ENCODE results near the gene RNU7-1. TPM values are rescaled to one million over a fixed set of nuclear protein-coding genes. Genes with fewer than 3 reads are reported as not detected.
A peak's percentile ranks its signal among the peaks of the same experiment; 100 is the strongest.

RNU7-1 gene
- total RNA-seq, 2 experiments from 2014 or later, result not detected

- peaks cover 38% of the 10 kb centered on the region for H3K4me1 Mint-ChIP-seq
- H3K36me3 Mint-ChIP-seq, result peaks cover 17% of the 10 kb centered on the region
- H3K4me3 Mint-ChIP-seq, result no peak overlapping the region
- ATAC-seq (ENCODE audit: low read depth), result no peak
- no peak for DNase-seq
- POLR2A ChIA-PET, result interaction anchor here (0.6 to 6.7 kb wide), 6 partner anchors 13 to 57 kb away, joined by 3 to 64 read pairs (median 8); partner anchors contain the start of genes C12orf57, RNU7-1 and TPI1
- H3K9me3 Mint-ChIP-seq, result no peaks in the 10 kb centered on the region
- H3K27me3 Mint-ChIP-seq, result no peaks in the 10 kb centered on the region
- H3K27ac Mint-ChIP-seq, result no peak overlapping the region
Observed at GRCh38 chr12:6923851-6924250, 19.8 kb upstream of the RNU7-1 start.

- DNase-seq (no peak), ATAC-seq (ENCODE audit: low read depth) (no peak)
- Mint-ChIP-seq H3K4me3 (no peak overlapping the region), H3K36me3 (peaks cover 5% of the 10 kb centered on the region), H3K4me1 (peaks cover 40% of the 10 kb centered on the region), H3K9me3 (no peaks in the 10 kb centered on the region), H3K27ac (peak overlapping the region; percentile 38), H3K27me3 (no peaks in the 10 kb centered on the region)
- POLR2A ChIA-PET, result interaction anchor here (1.3 to 6.7 kb wide), 7 partner anchors 11 to 183 kb away, joined by 3 to 64 read pairs (median 6); partner anchors contain the start of genes C12orf57, ENO2, RNU7-1 and TPI1
Observed at GRCh38 chr12:6925239-6925539, 18.4 kb upstream of the RNU7-1 start.

- POLR2A ChIA-PET, result interaction anchor here (0.7 to 6.7 kb wide), 8 partner anchors 12 to 183 kb away, joined by 3 to 64 read pairs (median 6); partner anchors contain the start of genes C12orf57, ENO2, RNU7-1 and TPI1
- Mint-ChIP-seq H3K9me3 (no peaks in the 10 kb centered on the region), H3K27ac (no peak overlapping the region), H3K36me3 (peaks cover 5% of the 10 kb centered on the region), H3K4me1 (peaks cover 42% of the 10 kb centered on the region), H3K27me3 (no peaks in the 10 kb centered on the region), H3K4me3 (no peak overlapping the region)
- ATAC-seq (ENCODE audit: low read depth) (no peak), DNase-seq (no peak)
Observed at GRCh38 chr12:6925540-6926279, 17.9 kb upstream of the RNU7-1 start.

GRCh38 chr12:6927379-6928021 lies 16.1 kb upstream of the RNU7-1 start, which contains the start of gene ATN1:
Gene ATN1, plus strand, starts transcription at chr12:6927959. Its CDS starts 6,043 bp downstream, at chr12:6934002.
- no peaks in the 10 kb centered on the region for H3K9me3 Mint-ChIP-seq

GRCh38 chr12:6928022-6928702 lies 15.5 kb upstream of the RNU7-1 start:
- ATAC-seq (ENCODE audit: low read depth) (no peak), DNase-seq (no peak)
- no peaks in the 10 kb centered on the region for H3K9me3 Mint-ChIP-seq
- H3K4me3 Mint-ChIP-seq, result peak overlapping the region; percentile 82
- H3K27ac Mint-ChIP-seq, result peak overlapping the region; percentile 80
- POLR2A ChIA-PET, result interaction anchor here (1.2 to 6.7 kb wide), 4 partner anchors 9 to 55 kb away, joined by 5 to 64 read pairs (median 12); partner anchors contain the start of genes C12orf57, RNU7-1 and SPSB2
- no peaks in the 10 kb centered on the region for H3K36me3 Mint-ChIP-seq
- H3K4me1 Mint-ChIP-seq, result peaks cover 48% of the 10 kb centered on the region
- H3K27me3 Mint-ChIP-seq, result no peaks in the 10 kb centered on the region

More at GRCh38 chr12:6927379-6928021, 16.1 kb upstream of the RNU7-1 start, which contains the start of gene ATN1:
- POLR2A ChIA-PET, result interaction anchor here (1.0 to 6.7 kb wide), 6 partner anchors 10 to 37 kb away, joined by 3 to 64 read pairs (median 10); partner anchors contain the start of genes C12orf57 and RNU7-1
- H3K4me1 Mint-ChIP-seq, result peaks cover 47% of the 10 kb centered on the region
- DNase-seq, result peak; percentile 68
- peaks cover 5% of the 10 kb centered on the region for H3K36me3 Mint-ChIP-seq
- no peaks in the 10 kb centered on the region for H3K27me3 Mint-ChIP-seq
- H3K4me3 Mint-ChIP-seq, result peak within 1 kb of the TSS; percentile 82
- H3K27ac Mint-ChIP-seq, result peak within 1 kb of the TSS; percentile 80
- ATAC-seq (ENCODE audit: low read depth), result peak; percentile 23

- peak overlapping the region; percentile 80 for H3K27ac Mint-ChIP-seq
- H3K27me3 Mint-ChIP-seq, result no peaks in the 10 kb centered on the region
- ATAC-seq (ENCODE audit: low read depth), result no peak
- peaks cover 3% of the 10 kb centered on the region for H3K36me3 Mint-ChIP-seq
- POLR2A ChIA-PET, result interaction anchor here (0.8 to 6.7 kb wide), 6 partner anchors 8 to 61 kb away, joined by 3 to 64 read pairs (median 6); partner anchors contain the start of genes C12orf57, RNU7-1 and SPSB2
- DNase-seq, result no peak
- peak overlapping the region; percentile 82 for H3K4me3 Mint-ChIP-seq
- H3K4me1 Mint-ChIP-seq, result peaks cover 54% of the 10 kb centered on the region
- no peaks in the 10 kb centered on the region for H3K9me3 Mint-ChIP-seq
Observed at GRCh38 chr12:6928703-6929407, 14.8 kb upstream of the RNU7-1 start.

GRCh38 chr12:6929466-6930452 lies 13.9 kb upstream of the RNU7-1 start:
- Mint-ChIP-seq H3K9me3 (no peaks in the 10 kb centered on the region), H3K4me1 (peaks cover 52% of the 10 kb centered on the region), H3K27ac (peak overlapping the region; percentile 72), H3K27me3 (no peaks in the 10 kb centered on the region), H3K4me3 (peak overlapping the region; percentile 82), H3K36me3 (peaks cover 6% of the 10 kb centered on the region)
- DNase-seq (no peak), ATAC-seq (ENCODE audit: low read depth) (no peak)
- POLR2A ChIA-PET, result interaction anchor here (0.6 to 6.7 kb wide), 6 partner anchors 7 to 62 kb away, joined by 3 to 64 read pairs (median 6); partner anchors contain the start of genes C12orf57 and RNU7-1

- DNase-seq (no peak), ATAC-seq (ENCODE audit: low read depth) (peak; percentile 20)
- peak overlapping the region; percentile 80 for H3K27ac Mint-ChIP-seq
- H3K9me3 Mint-ChIP-seq, result no peaks in the 10 kb centered on the region
- peaks cover 60% of the 10 kb centered on the region for H3K4me1 Mint-ChIP-seq
- peaks cover 16% of the 10 kb centered on the region for H3K36me3 Mint-ChIP-seq
- H3K4me3 Mint-ChIP-seq, result peak overlapping the region; percentile 45
- POLR2A ChIA-PET, result interaction anchor here (1.2 to 1.6 kb wide), 3 partner anchors 11 to 31 kb away, joined by 3 to 10 read pairs (median 4); partner anchors contain the start of genes C12orf57 and RNU7-1
- H3K27me3 Mint-ChIP-seq, result no peaks in the 10 kb centered on the region
Observed at GRCh38 chr12:6932766-6933165, 10.8 kb upstream of the RNU7-1 start.

- Mint-ChIP-seq H3K27me3 (no peaks in the 10 kb centered on the region), H3K27ac (peak overlapping the region; percentile 99), H3K36me3 (peaks cover 17% of the 10 kb centered on the region), H3K4me3 (no peak overlapping the region), H3K4me1 (peaks cover 58% of the 10 kb centered on the region), H3K9me3 (no peaks in the 10 kb centered on the region)
- DNase-seq (no peak), ATAC-seq (ENCODE audit: low read depth) (no peak)
- POLR2A ChIA-PET, result interaction anchor here (1.0 to 21.6 kb wide), 4 partner anchors 10 to 67 kb away, joined by 4 to 1055 read pairs (median 10); partner anchors contain the start of genes C12orf57, ENO2, RNU7-1 and TPI1
Observed at GRCh38 chr12:6934110-6934509, 9.5 kb upstream of the RNU7-1 start.

- ATAC-seq (ENCODE audit: low read depth) (no peak), DNase-seq (no peak)
- H3K27me3 Mint-ChIP-seq, result no peaks in the 10 kb centered on the region
- H3K27ac Mint-ChIP-seq, result peak overlapping the region; percentile 99
- H3K36me3 Mint-ChIP-seq, result peaks cover 19% of the 10 kb centered on the region
- no peaks in the 10 kb centered on the region for H3K9me3 Mint-ChIP-seq
- H3K4me1 Mint-ChIP-seq, result peaks cover 49% of the 10 kb centered on the region
- H3K4me3 Mint-ChIP-seq, result peak overlapping the region; percentile 95
- POLR2A ChIA-PET, result interaction anchor here (1.0 to 21.6 kb wide), 5 partner anchors 9 to 173 kb away, joined by 4 to 1055 read pairs (median 27); partner anchors contain the start of genes C12orf57, RNU7-1 and TPI1
Observed at GRCh38 chr12:6935371-6936193, 8.0 kb upstream of the RNU7-1 start.

Measured in activated naive CD8-positive, alpha-beta T cell treated with anti-CD3 and anti-CD28 coated beads, Interleukin-2, amount 10 ng/mL, durations not matched to agents 7 days and 5 days (primary cell).